OCI-LY3 (cell line): Measurements from ENCODE around the gene VENTX.

ENCODE experiments used
- EZH2phosphoT487 ChIP-seq: fragments of 200-600 bp; shearing (Covaris generic); IDR thresholded peaks from 2 replicates; pipeline ENCODE4 v1.6.1; 2018; ENCODE audit warnings: antibody characterized with exemption, mixed run types, low read depth
- TF ChIP-seq, protein P1 (sequence below): fragments of 200-600, 300-600 bp; sonication (generic); IDR thresholded peaks from 2 replicates; pipeline ENCODE4 v1.5.1; 2014; ENCODE audit warnings: antibody characterized with exemption, low read length, low read depth

DNA sequence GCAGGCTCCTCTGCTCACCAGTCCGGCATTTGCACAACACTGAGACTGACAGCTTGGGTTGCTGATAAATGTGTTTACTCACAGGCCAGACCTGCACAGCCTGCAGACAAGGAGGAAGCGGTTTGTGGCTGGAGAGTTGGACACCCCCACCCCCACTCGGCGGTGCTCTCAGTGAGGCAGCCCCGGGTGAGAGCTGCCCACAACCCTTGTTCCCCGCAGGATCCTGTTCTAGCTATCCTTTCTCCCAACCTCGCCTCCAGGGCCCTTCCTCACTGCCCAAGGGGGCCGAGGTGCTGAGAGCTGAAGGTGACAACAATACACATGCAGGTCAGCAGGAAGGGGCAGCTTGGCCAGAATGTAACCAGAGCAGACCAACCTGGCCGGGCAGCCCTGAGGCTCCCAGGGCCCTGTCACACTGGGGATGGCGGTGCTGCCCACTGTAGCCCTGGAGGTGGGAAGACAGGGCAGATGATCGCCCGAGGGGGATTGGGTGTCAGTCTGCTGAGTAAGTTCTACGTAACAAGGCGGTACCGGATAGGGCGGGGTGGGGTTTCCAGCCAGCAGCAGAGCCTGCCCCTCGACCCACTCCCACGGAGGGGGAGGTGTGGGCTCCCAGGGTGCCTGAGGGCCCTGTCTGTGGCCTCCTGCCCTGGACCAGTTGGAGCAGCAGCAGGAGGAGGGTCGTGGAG, 41.1 kb downstream of the VENTX start:
- TF ChIP-seq, protein P1, sequence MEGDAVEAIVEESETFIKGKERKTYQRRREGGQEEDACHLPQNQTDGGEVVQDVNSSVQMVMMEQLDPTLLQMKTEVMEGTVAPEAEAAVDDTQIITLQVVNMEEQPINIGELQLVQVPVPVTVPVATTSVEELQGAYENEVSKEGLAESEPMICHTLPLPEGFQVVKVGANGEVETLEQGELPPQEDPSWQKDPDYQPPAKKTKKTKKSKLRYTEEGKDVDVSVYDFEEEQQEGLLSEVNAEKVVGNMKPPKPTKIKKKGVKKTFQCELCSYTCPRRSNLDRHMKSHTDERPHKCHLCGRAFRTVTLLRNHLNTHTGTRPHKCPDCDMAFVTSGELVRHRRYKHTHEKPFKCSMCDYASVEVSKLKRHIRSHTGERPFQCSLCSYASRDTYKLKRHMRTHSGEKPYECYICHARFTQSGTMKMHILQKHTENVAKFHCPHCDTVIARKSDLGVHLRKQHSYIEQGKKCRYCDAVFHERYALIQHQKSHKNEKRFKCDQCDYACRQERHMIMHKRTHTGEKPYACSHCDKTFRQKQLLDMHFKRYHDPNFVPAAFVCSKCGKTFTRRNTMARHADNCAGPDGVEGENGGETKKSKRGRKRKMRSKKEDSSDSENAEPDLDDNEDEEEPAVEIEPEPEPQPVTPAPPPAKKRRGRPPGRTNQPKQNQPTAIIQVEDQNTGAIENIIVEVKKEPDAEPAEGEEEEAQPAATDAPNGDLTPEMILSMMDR = no peak
- no peak for TF ChIP-seq EZH2phosphoT487
